Tibial artery (tissue), 4 donors: ENCODE measurements around the gene ERCC6L2.

Experiments used
- DNase-seq, 2 donors: peaks; one replicate each; pipeline ENCODE4 v3.0.0-alpha.2; 2019
- H3K27ac ChIP-seq, 2 donors: fragments of 200-600 bp; sonication (generic) in 1 of 2; 1 replicate in 1 of 2; 2 replicates in 1 of 2; pipeline ENCODE4 v1.5.1; 2018 to 2019; ENCODE audit warnings: mild to moderate bottlenecking in 1 of 2
- H3K27me3 ChIP-seq, 2 donors: fragments of 200-600 bp; sonication (generic) in 1 of 2; one replicate each; pipeline versions ENCODE4 v1.5.1 to v1.6.0; 2016 to 2019
- H3K36me3 ChIP-seq, 3 donors: fragments of 200-600 bp; sonication (generic) in 2 of 3; one replicate each; pipeline ENCODE4 v1.5.1; 2016 to 2019; ENCODE audit warnings: mild to moderate bottlenecking in 2 of 3
- H3K4me1 ChIP-seq, 4 donors: fragments of 200-600 bp; sonication (generic) in 2 of 4; 1 replicate in 3 of 4; 2 replicates in 1 of 4; pipeline ENCODE4 v1.5.1; 2016 to 2019
- H3K4me3 ChIP-seq, 2 donors: fragments of 200-600 bp; sonication (generic) in 1 of 2; 1 replicate in 1 of 2; 2 replicates in 1 of 2; pipeline ENCODE4 v1.5.1; 2018 to 2019; ENCODE audit warnings: mild to moderate bottlenecking in 2 of 2
- H3K9me3 ChIP-seq, 3 donors: fragments of 200-600 bp; sonication (generic) in 1 of 3; one replicate each; pipeline ENCODE4 v1.5.1; 2016 to 2019
- CTCF ChIP-seq, 2 experiments: fragments of 200-600 bp in 1 of 2; fragments of 450-650 bp in 1 of 2; IDR thresholded peaks; one replicate each; pipeline ENCODE4 v1.5.1; 2017 to 2019; ENCODE audit warnings: antibody characterized with exemption in 2 of 2, mild to moderate bottlenecking in 1 of 2, moderate library complexity in 1 of 2
- intact Hi-C: fragments of 100-400 bp; cut with DNase I; formaldehyde crosslinking; loops from one replicate; pipeline ENCODE4 v1.15.0; 2023; ENCODE audit warnings: low total_unique reads

Gene ERCC6L2

GRCh38 chr9:95980262-95981125, 105.0 kb downstream of the ERCC6L2 start:
- Histone ChIP-seq H3K27me3 (no peaks in the 10 kb centered on the region), H3K4me1 (no peaks in the 10 kb centered on the region), H3K4me3 (no peak overlapping the region), H3K27ac (no peak overlapping the region), H3K36me3 (peaks cover 6 to 24% (median 20%) of the 10 kb centered on the region in 3 donors), H3K9me3 (no peaks in the 10 kb centered on the region)
- intact Hi-C loops, result no loop called here
- TF ChIP-seq CTCF (IDR thresholded peaks at IDR 0.05), result no peak
- DNase-seq, result no peak

GRCh38 chr9:95981761-95982390, 106.4 kb downstream of the ERCC6L2 start:
- no peaks in the 10 kb centered on the region for H3K4me1 ChIP-seq
- peaks cover 6 to 26% (median 22%) of the 10 kb centered on the region in 3 donors for H3K36me3 ChIP-seq
- no peak overlapping the region for H3K27ac ChIP-seq
- TF ChIP-seq CTCF (IDR thresholded peaks at IDR 0.05), result no peak
- no peaks in the 10 kb centered on the region for H3K9me3 ChIP-seq
- intact Hi-C loops, result no loop called here
- no peak for DNase-seq
- H3K27me3 ChIP-seq, result no peaks in the 10 kb centered on the region
- H3K4me3 ChIP-seq, result no peak overlapping the region

- Histone ChIP-seq H3K9me3 (no peaks in the 10 kb centered on the region), H3K4me1 (no peaks in the 10 kb centered on the region), H3K36me3 (peaks cover 0 to 16% (median 12%) of the 10 kb centered on the region in 3 donors), H3K27ac (no peak overlapping the region), H3K27me3 (no peaks in the 10 kb centered on the region), H3K4me3 (no peak overlapping the region)
- no peak for DNase-seq
- intact Hi-C loops, result no loop called here
- no peak for TF ChIP-seq CTCF (IDR thresholded peaks at IDR 0.05)
Observed at GRCh38 chr9:95985440-95986055, 110.1 kb downstream of the ERCC6L2 start.

GRCh38 chr9:95989297-95989696, 113.8 kb downstream of the ERCC6L2 start:
- no peak for DNase-seq
- no peak for TF ChIP-seq CTCF (IDR thresholded peaks at IDR 0.05)
- intact Hi-C loops, result no loop called here
- Histone ChIP-seq H3K9me3 (no peaks in the 10 kb centered on the region), H3K27me3 (no peaks in the 10 kb centered on the region), H3K36me3 (peaks cover 0 to 15% (median 14%) of the 10 kb centered on the region in 3 donors), H3K4me1 (no peaks in the 10 kb centered on the region), H3K27ac (no peak overlapping the region), H3K4me3 (no peak overlapping the region)

- Histone ChIP-seq H3K9me3 (no peaks in the 10 kb centered on the region), H3K27ac (no peak overlapping the region), H3K36me3 (peaks cover 0 to 13% (median 8%) of the 10 kb centered on the region in 3 donors), H3K4me1 (no peaks in the 10 kb centered on the region), H3K4me3 (no peak overlapping the region), H3K27me3 (no peaks in the 10 kb centered on the region)
- intact Hi-C loops, result no loop called here
- no peak for TF ChIP-seq CTCF (IDR thresholded peaks at IDR 0.05)
- DNase-seq, result no peak
Observed at GRCh38 chr9:95991326-95991725, 115.8 kb downstream of the ERCC6L2 start.
